Right ventricle myocardium superior (tissue), 1 donor: ENCODE results near the gene DYSF. TPM values are rescaled to one million over a fixed set of nuclear protein-coding genes. Genes with fewer than 3 reads are reported as not detected.

Source experiments
- ATAC-seq: fragments of 200-7000 bp; cut with Tn5 transposase; one replicate; pipeline ENCODE4 v1.9.1; 2020; ENCODE audit warnings: mild to moderate bottlenecking; ENCODE audit not compliant: poor library complexity
- DNase-seq: peaks from one replicate; pipeline ENCODE4 v3.0.0-alpha.2; 2020
- intact Hi-C: fragments of 100-400 bp; cut with DNase I; formaldehyde crosslinking; loops from one replicate; pipeline ENCODE4 v1.11.2; 2022
- total RNA-seq: library from RNA; stranded (reverse); fragmentation: NEBNext Ultra II Directional; extraction: Animal tissue kit (Norgen Biotek cat#: 25700); gene quantifications from one replicate; pipeline ENCODE4 v1.2.1, GENCODE V29; 2021
- donor health status: DM: no; HTN: yes; CAD: no; lungs with severe emphysema.

Gene DYSF
- total RNA-seq, 1 donor from 2014 or later, result 45.8 TPM

DNA sequence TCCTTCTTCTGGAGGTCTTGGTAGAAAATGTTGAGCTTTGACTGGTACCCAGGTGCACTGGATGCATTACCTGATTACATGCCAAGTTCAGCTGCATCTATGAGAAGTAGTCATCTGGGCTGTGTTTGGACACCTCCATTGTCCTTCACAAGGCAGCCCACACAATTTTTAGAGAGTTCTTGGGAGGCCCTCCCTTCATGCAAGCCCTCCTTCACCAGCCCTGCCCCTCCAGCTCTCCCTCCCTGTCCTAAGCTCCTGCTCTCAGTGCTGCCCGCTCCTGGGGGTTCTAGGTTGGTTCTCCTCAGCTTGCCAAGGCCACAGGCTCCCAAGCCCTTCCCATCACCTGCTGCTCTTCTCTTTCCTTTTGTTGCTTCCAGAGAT is 148.7 kb downstream of the DYSF start:
- DNase-seq (no peak), ATAC-seq (no peak)
- intact Hi-C loops, result no loop called here

- DNase-seq (peak; percentile 24), ATAC-seq (no peak)
- intact Hi-C loops, result no loop called here
These were observed 149.2 kb downstream of the DYSF start for GRCh38 chr2:71602581-71602980.

GRCh38 chr2:71603311-71603811 is 150.0 kb downstream of the DYSF start:
- intact Hi-C loops, result no loop called here
- peak; percentile 50 for DNase-seq
- peak; percentile 42 for ATAC-seq

DNA sequence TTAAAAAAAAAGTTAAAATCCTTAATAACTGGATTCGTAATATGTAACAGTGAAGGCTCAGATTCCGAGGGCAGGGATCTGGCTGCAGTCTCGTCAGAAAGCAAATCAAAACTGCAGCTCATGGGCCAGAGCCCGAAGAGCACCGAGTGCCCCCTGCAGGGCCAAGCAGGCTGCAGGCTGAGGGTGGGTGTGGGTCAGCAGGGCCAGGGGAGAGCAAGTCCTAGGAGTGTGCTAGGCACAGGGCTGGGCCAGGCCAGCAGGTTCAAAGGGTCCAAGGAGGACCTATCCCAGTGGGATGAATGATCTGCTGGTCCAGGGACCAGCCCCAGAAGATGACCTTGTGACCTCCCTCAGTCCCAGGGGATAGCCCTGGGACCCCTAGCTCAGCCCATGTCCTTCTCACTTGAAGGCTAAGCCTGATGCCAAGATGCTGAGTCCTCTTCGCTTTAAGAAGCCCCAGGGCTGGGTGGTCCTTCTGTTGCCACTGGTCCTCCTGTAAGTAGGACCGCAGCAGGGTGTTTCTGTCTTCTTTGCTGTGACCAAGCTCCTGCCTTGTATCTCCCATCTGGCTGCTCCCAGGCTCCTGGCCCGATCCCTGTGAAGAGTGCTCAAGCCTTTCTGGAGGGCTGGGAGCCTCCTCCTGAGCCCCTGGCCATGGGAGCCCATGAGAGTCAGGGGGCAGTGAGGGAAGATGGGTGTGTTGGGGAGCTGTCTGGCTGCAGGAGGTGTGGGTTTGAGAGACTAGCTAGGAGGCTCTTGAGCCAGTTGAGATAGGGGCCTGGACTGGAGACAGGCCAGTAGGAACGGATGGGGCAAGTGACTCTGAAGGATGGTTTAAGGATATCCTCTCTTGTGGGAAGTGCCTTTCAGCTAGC is 150.7 kb downstream of the DYSF start:
- intact Hi-C loops, result no loop called here
- DNase-seq (peak; percentile 18), ATAC-seq (no peak)

- no peak for DNase-seq
- intact Hi-C loops, result no loop called here
- ATAC-seq, result no peak
These were observed 151.4 kb downstream of the DYSF start for GRCh38 chr2:71604726-71605120.

- ATAC-seq, result no peak
- DNase-seq, result no peak
- intact Hi-C loops, result no loop called here
These were observed 151.8 kb downstream of the DYSF start for GRCh38 chr2:71605173-71605641.

GRCh38 chr2:71605781-71606241 is 152.4 kb downstream of the DYSF start:
- intact Hi-C loops, result no loop called here
- ATAC-seq (peak; percentile 28), DNase-seq (no peak)

GRCh38 chr2:71606244-71606643 is 152.9 kb downstream of the DYSF start:
- DNase-seq, result no peak
- intact Hi-C loops, result no loop called here

DNA sequence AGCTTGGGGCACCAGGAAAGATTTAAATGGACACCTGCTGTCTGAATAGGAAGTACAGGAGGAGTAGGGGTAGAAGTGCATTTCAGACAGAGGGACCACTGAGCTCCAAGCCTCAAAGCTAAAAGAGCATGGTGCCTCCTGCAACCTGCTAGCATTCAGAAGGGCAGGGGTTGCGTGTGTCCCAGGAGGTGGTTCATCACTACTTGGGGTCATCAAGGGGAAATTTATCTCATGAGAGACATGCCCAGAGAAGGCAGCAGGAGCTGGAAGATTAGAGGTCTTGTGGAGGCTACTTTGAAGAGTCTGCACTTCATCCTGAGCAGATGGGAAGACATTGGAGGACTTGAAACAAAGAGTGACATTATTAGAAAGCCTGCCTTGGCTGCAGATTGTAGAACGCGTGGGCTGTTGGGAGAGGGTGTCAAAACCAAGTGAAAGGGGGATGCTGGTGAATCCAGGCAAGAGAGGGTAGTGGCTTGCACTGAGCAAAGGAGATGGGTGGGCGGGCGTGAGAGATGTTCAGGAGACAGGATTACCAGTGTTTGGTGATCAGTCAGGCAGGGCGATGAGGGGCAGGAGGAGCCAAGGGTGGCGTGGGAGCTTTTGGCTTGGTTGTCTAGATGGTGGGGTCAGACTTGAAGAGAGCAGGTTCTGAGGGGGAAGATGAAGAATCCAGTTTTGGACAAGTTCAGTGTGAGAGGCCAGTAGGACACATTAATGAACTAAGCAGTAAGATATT is 154.0 kb downstream of the DYSF start:
- intact Hi-C loops, result no loop called here
- DNase-seq, result no peak
- no peak for ATAC-seq

More at GRCh38 chr2:71606244-71606643, 152.9 kb downstream of the DYSF start:
- no peak for ATAC-seq

- intact Hi-C loops, result no loop called here
- DNase-seq (no peak), ATAC-seq (no peak)
These were observed 154.7 kb downstream of the DYSF start for GRCh38 chr2:71608034-71608433.

GRCh38 chr2:71608441-71608840 is 155.1 kb downstream of the DYSF start:
- intact Hi-C loops, result no loop called here
- DNase-seq (no peak), ATAC-seq (no peak)

GRCh38 chr2:71609029-71609428 is 155.7 kb downstream of the DYSF start:
- intact Hi-C loops, result no loop called here
- DNase-seq (no peak), ATAC-seq (no peak)

GRCh38 chr2:71609441-71609840 is 156.1 kb downstream of the DYSF start:
- intact Hi-C loops, result no loop called here
- no peak for DNase-seq

DNA sequence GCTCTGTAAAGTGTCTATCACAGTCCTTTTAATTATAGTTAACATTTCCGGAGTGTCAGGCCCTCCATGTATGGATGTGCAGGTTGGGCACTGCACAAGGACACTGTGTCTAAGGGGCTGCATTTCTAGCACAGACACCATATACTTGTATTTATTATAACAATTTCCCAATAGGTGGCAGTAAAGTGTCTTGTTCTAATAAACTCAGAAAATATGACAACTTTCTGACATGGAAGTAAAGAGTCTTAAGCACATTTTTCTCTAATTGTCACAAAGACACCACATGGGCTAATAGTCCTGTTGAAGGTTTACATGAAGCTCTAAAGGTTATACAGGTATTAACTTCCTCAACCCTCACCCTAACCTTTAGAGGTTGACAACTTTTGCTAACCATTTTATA is 156.6 kb downstream of the DYSF start:
- intact Hi-C loops, result loop anchor here (5.0 to 10.0 kb wide), 2 partner anchors 192 to 535 kb away; partner anchors contain the start of gene CYP26B1
- no peak for DNase-seq
- ATAC-seq, result no peak

More at GRCh38 chr2:71609441-71609840, 156.1 kb downstream of the DYSF start:
- no peak for ATAC-seq

- intact Hi-C loops, result loop anchor here (5.0 to 10.0 kb wide), 2 partner anchors 192 to 534 kb away; partner anchors contain the start of gene CYP26B1
- ATAC-seq (no peak), DNase-seq (no peak)
These were observed 157.3 kb downstream of the DYSF start for GRCh38 chr2:71610671-71611070.

DNA sequence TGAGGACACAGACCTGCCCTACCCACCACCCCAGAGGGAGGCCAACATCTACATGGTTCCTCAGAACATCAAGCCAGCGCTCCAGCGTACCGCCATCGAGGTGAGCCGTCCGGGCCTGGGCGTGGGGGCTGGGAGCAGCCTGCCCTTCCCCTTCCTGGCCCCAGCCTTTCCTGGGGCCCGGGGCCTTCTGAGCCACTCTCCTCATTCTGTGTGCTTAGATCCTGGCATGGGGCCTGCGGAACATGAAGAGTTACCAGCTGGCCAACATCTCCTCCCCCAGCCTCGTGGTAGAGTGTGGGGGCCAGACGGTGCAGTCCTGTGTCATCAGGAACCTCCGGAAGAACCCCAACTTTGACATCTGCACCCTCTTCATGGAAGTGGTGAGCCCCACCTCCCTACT is 157.9 kb downstream of the DYSF start:
- intact Hi-C loops, result loop anchor here (5.0 to 10.0 kb wide), 2 partner anchors 191 to 534 kb away; partner anchors contain the start of gene CYP26B1
- DNase-seq (no peak), ATAC-seq (no peak)

GRCh38 chr2:71611781-71612527 is 158.6 kb downstream of the DYSF start:
- ATAC-seq (no peak), DNase-seq (no peak)

GRCh38 chr2:71612581-71613402 is 159.4 kb downstream of the DYSF start:
- ATAC-seq (no peak), DNase-seq (no peak)
- intact Hi-C loops, result loop anchor here (5.0 to 10.0 kb wide), 2 partner anchors 190 to 532 kb away; partner anchors contain the start of gene CYP26B1

More at GRCh38 chr2:71611781-71612527, 158.6 kb downstream of the DYSF start:
- intact Hi-C loops, result loop anchor here (5.0 to 10.0 kb wide), 2 partner anchors 190 to 533 kb away; partner anchors contain the start of gene CYP26B1
